H7 (cell line): ENCODE results near the gene ADGRA1. TPM values are rescaled to one million over a fixed set of nuclear protein-coding genes. Genes with fewer than 3 reads are reported as not detected.

ENCODE experiments used
- DNase-seq: peaks from one replicate; pipeline ENCODE4 v3.0.0; 2012
- H3K27me3 ChIP-seq: 2 replicates; pipeline ENCODE4 v1.6.0; 2011; ENCODE audit warnings: mild to moderate bottlenecking, low read length; ENCODE audit not compliant: control insufficient read depth, insufficient read depth
- H3K36me3 ChIP-seq: replicated peaks from 2 replicates; pipeline ENCODE4 v1.5.1; 2011; ENCODE audit warnings: low read length; ENCODE audit not compliant: control insufficient read depth, insufficient read depth
- H3K4me3 ChIP-seq: 2 replicates; pipeline ENCODE4 v1.5.1; 2011; ENCODE audit warnings: low read depth, mild to moderate bottlenecking, control low read depth, low read length, moderate library complexity; ENCODE audit not compliant: insufficient read depth
- total RNA-seq: library from RNA; depleted of rRNA; stranded (reverse); fragments of >200 nt; shearing (Covaris generic); gene quantifications from 2 replicates; pipeline ENCODE4 v1.2.3, GENCODE V29; 2014

Gene ADGRA1
- total RNA-seq, 1 experiment from 2014 or later = 0.62 TPM

DNA sequence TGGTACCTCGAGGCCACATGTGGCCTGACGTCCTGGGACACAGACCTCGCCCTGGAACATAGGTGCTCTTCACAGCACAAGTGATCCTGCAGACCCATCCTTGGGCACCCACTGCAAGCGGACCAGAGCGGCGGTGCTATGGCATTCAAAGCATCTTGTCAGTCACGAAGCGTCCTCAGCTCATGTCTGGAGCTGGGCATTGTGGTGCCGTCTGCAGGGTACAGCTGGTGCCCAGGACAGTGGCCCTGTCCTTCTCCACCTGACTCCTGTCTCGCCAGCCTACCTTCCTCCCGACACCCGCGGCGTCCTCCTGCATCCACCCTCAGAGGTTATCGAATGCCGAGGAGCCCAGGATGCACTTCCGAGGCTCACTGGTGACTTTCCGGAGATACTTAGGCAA lies 26.5 kb downstream of the ADGRA1 start:
- DNase-seq = no peak
- Histone ChIP-seq H3K27me3 (no peaks in the 10 kb centered on the region), H3K36me3 (no peaks in the 10 kb centered on the region), H3K4me3 (no peak overlapping the region)

DNA sequence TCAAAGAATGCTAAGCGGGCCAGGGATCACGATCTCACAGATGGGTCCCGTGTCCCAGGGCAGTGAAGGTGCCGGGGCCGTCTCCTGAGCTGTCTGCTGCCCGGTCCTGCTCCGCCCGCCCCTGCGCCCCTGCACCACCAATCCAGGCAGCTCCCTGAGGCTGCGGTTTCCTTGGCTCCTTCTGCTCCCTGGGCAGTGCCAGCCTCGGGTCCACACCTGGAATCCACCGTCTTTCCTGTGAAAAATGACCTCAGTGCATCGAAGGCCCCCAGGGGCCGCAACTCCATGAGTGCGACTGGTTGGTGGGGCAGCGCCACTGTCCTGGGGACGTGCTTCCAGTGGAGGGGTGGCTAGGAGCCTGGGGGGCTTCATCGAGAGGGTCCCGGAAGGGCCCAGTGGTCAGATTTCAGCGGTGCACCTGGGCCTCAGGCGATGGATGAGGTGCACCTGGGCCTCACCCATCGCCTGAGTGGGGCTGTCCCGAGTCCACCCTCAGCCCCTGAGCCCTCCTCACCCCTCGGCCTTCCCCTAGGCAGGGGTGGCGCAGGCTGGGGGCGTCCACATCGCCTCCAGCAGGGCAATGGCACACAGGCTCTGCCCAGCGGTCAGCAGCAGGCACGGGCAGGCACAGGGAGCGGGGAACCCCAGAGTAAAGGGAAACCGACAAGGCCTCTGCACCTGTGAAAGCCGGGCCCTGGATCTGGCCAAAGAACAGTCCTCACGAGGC lies 27.2 kb downstream of the ADGRA1 start:
- DNase-seq = no peak
- no peaks in the 10 kb centered on the region for H3K27me3 ChIP-seq
- H3K36me3 ChIP-seq = no peaks in the 10 kb centered on the region
- no peak overlapping the region for H3K4me3 ChIP-seq

DNA sequence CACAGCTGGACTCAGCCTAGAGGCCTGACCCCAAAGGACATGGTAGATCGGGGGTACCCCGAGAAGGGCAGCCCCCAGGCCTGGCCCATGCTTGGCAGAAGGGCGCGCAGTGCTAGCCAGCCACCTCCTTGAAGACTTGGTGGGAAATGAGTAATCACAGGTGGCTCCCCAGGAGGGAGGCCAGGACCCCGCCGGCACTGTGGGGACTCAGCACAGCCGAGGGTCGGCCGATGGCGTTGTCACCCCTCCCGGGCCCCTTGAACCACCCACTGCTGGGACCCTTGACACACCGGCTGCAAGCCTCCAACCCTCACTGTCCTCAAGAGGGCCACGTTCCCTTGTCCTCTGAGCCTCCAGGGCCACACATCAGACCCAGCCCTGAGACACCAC lies 27.7 kb downstream of the ADGRA1 start:
- DNase-seq = no peak
- H3K4me3 ChIP-seq = no peak overlapping the region
- H3K27me3 ChIP-seq = no peaks in the 10 kb centered on the region
- H3K36me3 ChIP-seq = no peaks in the 10 kb centered on the region

DNA sequence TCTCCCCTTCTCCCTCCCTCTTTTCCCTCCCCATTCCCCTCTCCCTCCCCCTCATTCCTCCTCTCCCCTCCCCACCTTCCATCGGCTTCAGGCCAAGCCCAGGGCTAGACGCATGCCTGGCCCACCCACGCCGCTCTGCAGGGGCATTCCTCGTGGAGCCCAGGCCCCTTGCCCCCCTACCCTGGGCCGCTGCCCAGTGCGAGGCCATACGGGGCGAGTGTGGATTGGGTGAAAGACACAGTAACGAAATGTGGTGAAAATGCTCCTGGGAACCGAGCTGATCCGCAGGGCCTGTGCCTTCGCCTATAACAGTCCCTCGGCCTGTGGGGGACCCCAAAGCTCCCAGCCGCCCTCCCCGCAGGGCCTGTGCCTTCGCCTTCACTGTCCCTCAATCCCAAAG lies 28.3 kb downstream of the ADGRA1 start:
- Histone ChIP-seq H3K27me3 (no peaks in the 10 kb centered on the region), H3K36me3 (no peaks in the 10 kb centered on the region), H3K4me3 (no peak overlapping the region)
- DNase-seq = no peak

DNA sequence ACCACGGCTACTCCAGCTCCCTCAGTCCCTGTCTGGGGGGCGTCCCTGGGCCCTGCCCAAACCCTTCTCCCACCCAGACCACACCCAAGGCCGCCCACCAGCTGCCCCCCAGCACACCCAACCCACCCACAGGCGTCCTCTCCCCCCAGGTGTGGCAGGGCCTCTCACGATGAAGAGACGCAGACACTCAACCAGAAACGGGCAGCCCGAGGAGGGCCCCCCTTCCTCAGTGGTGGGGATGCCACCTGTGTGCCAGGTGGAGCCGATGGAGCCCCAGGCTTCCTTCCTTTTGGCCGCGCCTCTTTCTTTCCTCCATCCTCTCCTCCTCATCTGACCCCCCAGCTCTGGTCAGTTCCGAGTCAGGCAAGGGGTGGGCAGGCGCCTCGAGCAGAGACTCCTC lies 28.7 kb downstream of the ADGRA1 start:
- Histone ChIP-seq H3K36me3 (no peaks in the 10 kb centered on the region), H3K4me3 (no peak overlapping the region), H3K27me3 (no peaks in the 10 kb centered on the region)
- DNase-seq = no peak

DNA sequence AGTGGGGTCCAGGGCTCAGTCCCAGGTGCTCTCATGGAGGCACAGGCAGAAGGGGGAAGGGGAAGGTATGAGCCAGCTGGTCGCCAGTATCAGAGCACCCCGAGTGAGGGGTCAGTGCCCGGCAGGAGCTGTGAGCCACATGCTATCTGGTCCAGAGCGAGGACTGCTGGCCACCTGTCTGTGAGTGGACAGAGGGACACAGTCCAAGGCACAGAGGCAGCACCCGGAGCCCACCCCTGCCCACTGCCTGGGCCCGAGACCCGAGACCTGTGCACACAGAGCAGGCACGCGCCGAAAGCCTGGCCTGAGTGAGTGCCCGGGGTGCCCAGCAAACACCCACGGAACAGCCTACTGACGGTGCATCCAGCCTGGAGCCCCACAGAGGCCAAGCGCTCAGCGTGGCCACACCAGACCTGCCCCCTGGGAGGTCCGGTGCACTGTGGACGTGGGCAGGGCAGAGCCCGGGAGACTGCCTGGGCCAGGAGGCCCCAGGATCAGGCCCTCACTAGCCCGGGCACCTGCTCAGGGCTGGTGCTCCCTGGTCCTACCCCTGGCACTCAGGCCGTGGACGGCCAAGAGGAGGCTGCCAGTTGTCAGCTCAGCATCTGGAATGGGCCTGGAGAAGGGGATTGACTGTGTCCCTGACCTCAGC lies 29.4 kb downstream of the ADGRA1 start:
- DNase-seq = no peak
- Histone ChIP-seq H3K27me3 (no peaks in the 10 kb centered on the region), H3K4me3 (no peak overlapping the region), H3K36me3 (no peaks in the 10 kb centered on the region)

DNA sequence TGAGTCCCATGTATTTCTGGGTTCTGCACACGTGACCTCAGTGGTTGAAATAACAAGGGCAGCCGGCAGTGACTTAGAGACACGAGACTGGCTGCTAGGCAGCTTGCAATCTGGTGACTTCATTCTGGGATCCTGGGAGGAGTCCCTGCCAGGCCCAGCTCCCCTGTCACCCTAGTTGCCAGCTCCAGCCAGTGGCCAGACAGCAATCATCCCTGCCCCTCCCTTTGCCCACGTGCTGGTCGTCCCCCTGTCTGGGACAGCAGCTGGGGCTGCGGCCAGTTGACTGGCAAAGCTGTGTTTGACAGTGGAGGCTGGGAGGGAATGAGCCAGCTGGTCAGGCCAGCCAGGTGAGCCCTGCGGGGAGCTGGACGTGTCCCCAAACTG lies 30.0 kb downstream of the ADGRA1 start:
- H3K27me3 ChIP-seq = no peaks in the 10 kb centered on the region

DNA sequence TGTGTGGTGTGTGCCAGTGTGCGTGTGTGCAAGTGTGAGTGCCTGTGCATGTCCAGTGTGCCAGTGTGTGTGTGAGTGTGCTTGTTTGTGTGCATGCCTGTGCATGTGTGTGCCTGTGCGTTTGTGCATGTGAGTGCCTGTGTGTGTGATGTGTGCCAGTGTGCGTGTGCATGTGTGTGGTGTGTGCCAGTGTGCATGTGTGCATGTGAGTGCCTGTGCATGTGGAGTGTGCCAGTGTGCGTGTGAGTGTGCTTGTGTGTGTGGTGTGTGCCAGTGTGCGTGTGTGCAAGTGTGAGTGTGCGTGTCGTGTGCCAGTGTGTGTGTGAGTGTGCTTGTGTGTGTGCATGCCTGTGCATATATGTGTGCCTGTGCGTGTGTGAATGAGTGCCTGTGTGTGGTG lies 33.8 kb downstream of the ADGRA1 start:
- Histone ChIP-seq H3K27me3 (no peaks in the 10 kb centered on the region), H3K4me3 (no peak overlapping the region), H3K36me3 (no peaks in the 10 kb centered on the region)
- DNase-seq = no peak

More for the DNA sequence above, 30.0 kb downstream of the ADGRA1 start:
- Histone ChIP-seq H3K36me3 (no peaks in the 10 kb centered on the region), H3K4me3 (no peak overlapping the region)
- DNase-seq = no peak

DNA sequence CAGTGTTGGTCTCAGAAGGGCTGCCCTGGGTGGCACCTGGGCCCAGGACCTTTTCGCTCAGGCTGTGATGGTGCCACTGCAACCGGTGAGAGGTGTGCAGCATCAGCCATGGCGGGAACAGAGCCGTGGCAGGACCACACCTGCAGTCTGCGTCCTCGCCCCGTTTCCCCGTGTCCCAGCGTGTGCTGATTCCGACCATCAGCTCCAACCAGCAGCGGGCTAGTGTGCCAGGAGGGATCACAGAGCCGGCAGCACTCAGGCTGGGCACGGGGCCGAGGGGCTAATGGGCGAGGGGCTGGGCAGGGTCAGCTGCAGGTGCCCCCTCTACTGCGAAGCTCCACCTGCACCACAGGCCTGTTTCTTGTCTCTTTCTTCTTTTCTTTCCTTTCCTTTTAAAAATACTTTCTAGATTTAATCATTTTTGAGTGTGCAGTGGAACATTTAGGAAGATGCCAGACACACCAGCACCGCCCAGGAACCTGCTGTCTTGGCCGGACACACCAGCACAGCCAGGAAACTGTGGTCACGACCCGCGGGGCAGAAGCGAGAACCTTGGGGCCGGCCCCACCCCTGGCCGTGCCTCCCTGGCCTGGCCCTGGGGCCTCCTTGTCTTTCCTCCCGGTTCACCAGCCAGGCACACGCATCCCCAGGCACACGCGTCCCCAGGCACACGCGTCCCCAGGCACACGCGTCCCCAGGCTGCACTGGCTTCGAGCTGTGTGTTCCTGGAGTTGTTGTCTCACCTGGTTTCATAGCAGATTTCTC lies 34.6 kb downstream of the ADGRA1 start:
- H3K36me3 ChIP-seq = no peaks in the 10 kb centered on the region
- no peaks in the 10 kb centered on the region for H3K27me3 ChIP-seq
- DNase-seq = peak; percentile 56
- no peak overlapping the region for H3K4me3 ChIP-seq

DNA sequence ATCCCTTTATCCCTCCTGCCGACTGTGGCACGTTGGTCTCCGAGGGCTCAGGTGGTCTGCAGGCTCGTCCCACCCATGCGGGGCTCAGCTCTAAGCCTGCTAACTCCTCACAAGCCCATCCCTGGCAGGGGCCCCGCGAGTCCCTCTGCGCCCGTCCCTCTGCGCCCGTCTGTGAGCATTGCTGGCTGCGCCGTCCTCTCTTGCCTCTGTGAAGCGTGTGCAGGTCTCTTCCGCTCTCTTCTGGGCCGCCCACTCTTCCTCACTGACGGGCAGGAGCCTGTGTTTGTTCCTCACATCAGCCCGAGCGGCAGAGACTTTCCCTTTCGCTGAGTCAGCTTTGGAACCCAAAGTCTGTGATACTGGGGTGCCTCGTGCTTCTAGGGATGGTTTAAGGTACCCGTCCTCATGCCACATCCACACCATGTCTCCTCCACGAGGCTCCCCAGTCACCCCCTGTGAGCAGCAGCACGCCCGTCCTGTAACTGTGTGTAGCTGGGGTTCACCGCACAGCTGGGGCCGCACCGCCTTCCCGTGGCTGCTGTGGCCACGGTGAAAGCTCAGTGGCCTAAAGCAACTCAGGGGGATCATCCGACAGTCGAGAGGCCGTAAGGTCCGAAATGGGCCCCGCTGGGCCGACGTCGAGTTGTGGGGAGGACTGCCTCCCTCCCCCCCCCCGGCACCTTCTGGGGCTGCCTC lies 35.5 kb downstream of the ADGRA1 start:
- H3K36me3 ChIP-seq = no peaks in the 10 kb centered on the region
- no peak overlapping the region for H3K4me3 ChIP-seq
- peak; percentile 65 for DNase-seq
- H3K27me3 ChIP-seq = no peaks in the 10 kb centered on the region

DNA sequence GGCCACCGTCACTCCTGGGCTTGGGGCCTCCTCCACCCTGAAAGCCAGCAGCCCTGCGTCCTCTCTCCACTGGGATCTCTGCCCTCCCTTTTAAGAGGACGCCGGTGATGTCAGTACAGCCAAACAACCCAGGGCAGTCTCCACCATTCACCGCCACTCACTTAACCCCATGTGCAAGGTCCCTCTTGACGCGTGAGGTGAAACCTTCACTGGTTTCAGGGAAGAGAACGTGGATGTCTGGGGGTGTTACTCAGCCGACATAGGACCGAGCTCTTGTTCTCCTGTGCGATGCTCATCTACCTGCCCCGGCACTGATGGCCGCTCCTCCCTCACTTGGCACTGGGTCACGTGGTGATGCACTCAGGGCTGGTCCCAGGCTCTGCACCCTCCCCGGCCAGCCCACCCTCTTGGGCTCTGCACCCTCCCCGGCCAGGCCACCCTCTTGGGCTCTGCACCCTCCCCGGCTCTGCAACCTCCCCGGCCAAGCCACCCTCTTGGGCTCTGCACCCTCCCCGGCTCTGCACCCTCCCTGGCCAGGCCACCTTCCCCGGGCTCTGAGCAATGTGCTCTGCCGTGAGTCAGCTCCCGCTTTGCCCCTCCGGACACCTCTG lies 36.1 kb downstream of the ADGRA1 start:
- peak; percentile 64 for DNase-seq

DNA sequence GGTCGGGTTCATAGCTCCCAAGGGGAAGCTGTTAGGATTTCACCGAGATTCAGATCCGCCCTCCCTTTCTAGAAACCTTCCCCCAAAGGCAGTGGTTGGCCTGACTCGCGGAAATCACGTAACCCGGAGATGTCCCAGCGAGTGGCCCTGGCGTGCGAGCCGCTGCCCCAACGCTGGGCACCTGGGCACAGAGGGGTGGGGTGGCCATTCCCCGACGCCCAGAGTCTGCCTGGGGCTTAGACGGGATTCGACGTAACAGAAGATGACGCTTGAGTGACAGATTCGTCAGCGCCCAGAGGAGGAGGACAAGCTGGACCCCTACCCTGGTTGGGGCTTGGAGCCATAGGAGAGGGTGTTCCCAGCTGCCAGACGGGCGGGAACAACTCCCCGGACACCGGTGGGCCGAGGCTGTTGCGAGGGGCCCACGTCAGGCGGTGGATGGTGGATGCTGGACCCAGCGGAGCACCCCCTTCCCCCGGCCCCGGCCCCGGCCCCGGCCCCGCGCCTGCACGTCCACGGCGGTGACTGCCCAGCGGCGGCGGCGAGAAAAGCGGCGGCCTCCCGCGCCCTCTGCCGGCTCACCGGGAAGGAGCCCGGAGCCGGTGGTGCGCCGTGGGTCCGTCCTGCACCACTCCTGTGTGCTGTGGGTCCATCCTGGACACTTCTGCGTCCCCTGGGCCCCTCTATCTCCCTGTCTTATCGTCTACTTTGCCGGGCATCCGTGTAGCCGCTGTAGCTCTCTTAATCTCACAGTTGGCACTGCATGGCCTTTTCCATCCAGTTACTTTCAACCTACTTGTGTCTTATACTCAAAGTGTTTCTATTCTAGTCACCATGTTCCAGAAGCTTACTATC lies 36.9 kb downstream of the ADGRA1 start:
- H3K4me3 ChIP-seq = no peak overlapping the region
- DNase-seq = peak; percentile 96
- H3K36me3 ChIP-seq = no peaks in the 10 kb centered on the region
- H3K27me3 ChIP-seq = no peaks in the 10 kb centered on the region

More for the DNA sequence above, 36.1 kb downstream of the ADGRA1 start:
- H3K27me3 ChIP-seq = no peaks in the 10 kb centered on the region
- no peak overlapping the region for H3K4me3 ChIP-seq
- no peaks in the 10 kb centered on the region for H3K36me3 ChIP-seq

DNA sequence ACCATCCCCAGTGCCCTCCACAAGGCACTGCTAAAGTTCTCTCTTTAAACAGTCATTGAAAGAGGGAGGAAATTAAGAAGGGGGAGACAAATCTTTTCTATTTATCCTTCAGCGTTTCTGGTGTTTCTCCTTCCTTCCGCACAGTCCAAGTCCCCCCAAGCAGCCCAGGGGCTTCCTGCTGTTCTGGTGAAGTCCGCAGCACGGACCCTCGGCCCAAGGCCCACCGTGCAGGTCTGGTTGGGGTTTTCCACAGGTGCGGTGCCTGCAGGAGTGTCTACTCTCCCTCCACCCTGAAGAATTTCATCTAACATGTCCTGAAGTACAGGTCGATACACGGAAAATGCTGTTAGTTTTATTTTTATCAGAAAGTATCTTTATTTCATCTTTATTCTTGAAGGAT lies 38.2 kb downstream of the ADGRA1 start:
- Histone ChIP-seq H3K36me3 (no peaks in the 10 kb centered on the region), H3K4me3 (no peak overlapping the region)
- DNase-seq = peak; percentile 39

More for the DNA sequence above, 38.2 kb downstream of the ADGRA1 start:
- H3K27me3 ChIP-seq = no peaks in the 10 kb centered on the region
